NB4 (cell line): Measurements from ENCODE around the gene MAPK8IP2.

ENCODE experiments used
- CTCF ChIP-seq: IDR thresholded peaks from one replicate; pipeline ENCODE4 v1.5.1; 2012; ENCODE audit warnings: low read depth, low read length
- MAX ChIP-seq: IDR thresholded peaks from 2 replicates; pipeline ENCODE4 v1.6.1; 2011; ENCODE audit warnings: low read depth, low read length
- MYC ChIP-seq: IDR thresholded peaks from 2 replicates; pipeline ENCODE4 v1.6.1; 2011; ENCODE audit warnings: low read depth, low read length
- POLR2A ChIP-seq: IDR thresholded peaks from 2 replicates; pipeline ENCODE4 v1.6.1; 2011; ENCODE audit warnings: mild to moderate bottlenecking; ENCODE audit not compliant: insufficient read length; ENCODE audit errors: extremely low read depth

GRCh38 chr22:50577697-50577986, 23.0 kb upstream of the MAPK8IP2 start:
- no peak for TF ChIP-seq CTCF
- no peak for TF ChIP-seq POLR2A
- TF ChIP-seq MYC = no peak
- no peak for TF ChIP-seq MAX
